HepG2 (cell line): ENCODE data around the gene GRIK4. TPM values are rescaled to one million over a fixed set of nuclear protein-coding genes. Genes with fewer than 3 reads are reported as not detected.

Experiments
- ATAC-seq: fragments of 200-7000 bp; cut with Tn5 transposase; 3 replicates; pipeline ENCODE4 v1.9.1; 2020; ENCODE audit warnings: mild to moderate bottlenecking, moderate library complexity
- BruUV-seq: library from RNA; stranded (reverse); fragments of 400-500 nt; replicated peaks from 2 replicates; lab custom pipeline; 2021; lab: Mats Ljungman, UMichigan
- CTCF ChIA-PET: fragments of 300-600 bp; formaldehyde crosslinking; extraction: SDS; loops from one replicate; lab custom pipeline; 2021; ENCODE audit warnings: low total read pairs, inconsistent platforms, low intra/inter-chr PET ratio; lab: Yijun Ruan, JAX
- POLR2A ChIA-PET: fragments of 350-600 bp; sonication (Branson Sonifier 250); formaldehyde crosslinking; loops from one replicate; lab custom pipeline; 2020; ENCODE audit warnings: antibody characterized with exemption, inconsistent platforms; lab: Yijun Ruan, JAX
- DNase-seq: peaks from one replicate; pipeline ENCODE4 v3.0.0-alpha.2; 2015; ENCODE audit warnings: low spot score
- FAIRE-seq: peaks from 3 replicates; lab custom pipeline; 2011; peaks lifted over from hg19 to GRCh38; lab: Jason Lieb, UNC
- H2AFZ ChIP-seq: one replicate; pipeline ENCODE4 v1.6.1; 2011; ENCODE audit warnings: low read length, inconsistent platforms
- H3K27ac ChIP-seq: fragments of 300-600 bp; 3 replicates; pipeline ENCODE4 v1.8.0; 2011; ENCODE audit warnings: mixed run types, mild to moderate bottlenecking, mixed read lengths, low read length, inconsistent platforms; ENCODE audit not compliant: insufficient read depth; ENCODE audit errors: extremely low read length
- H3K27me3 ChIP-seq, 2 experiments: fragments of 200-600 bp in 1 of 2; 2 replicates in 1 of 2; 3 replicates in 1 of 2; pipeline versions ENCODE4 v1.6.0 to v1.8.0; 2011; ENCODE audit warnings: low read length in 2 of 2, mild to moderate bottlenecking in 2 of 2, moderate library complexity in 2 of 2, inconsistent platforms in 1 of 2; ENCODE audit not compliant: insufficient read depth in 2 of 2, control insufficient read depth in 1 of 2
- H3K36me3 ChIP-seq, 2 experiments: fragments of 200-600 bp in 1 of 2; replicated peaks in 1 of 2; 2 replicates in 1 of 2; 3 replicates in 1 of 2; pipeline versions ENCODE4 v1.5.1 to v1.8.0; 2011; ENCODE audit warnings: low read length in 2 of 2, inconsistent platforms in 1 of 2; ENCODE audit not compliant: insufficient read depth in 2 of 2, control insufficient read depth in 1 of 2
- H3K4me1 ChIP-seq: 2 replicates; pipeline ENCODE4 v1.5.1; 2012; ENCODE audit warnings: low read length, inconsistent platforms; ENCODE audit not compliant: insufficient read depth
- H3K4me2 ChIP-seq: 2 replicates; pipeline ENCODE4 v1.6.0; 2011; ENCODE audit warnings: low read depth, low read length, inconsistent platforms
- H3K4me3 ChIP-seq, 3 experiments: fragments of 200-600 bp in 1 of 3; sonication (generic), shearing (Covaris generic) in 1 of 3; replicated peaks in 1 of 3; 2 replicates each; pipeline ENCODE4 v1.5.1; 2011 to 2016; ENCODE audit warnings: low read length in 3 of 3, inconsistent platforms in 2 of 3, low read depth in 2 of 3, mild to moderate bottlenecking in 2 of 3, control low read depth in 1 of 3, mixed read lengths in 1 of 3; ENCODE audit not compliant: insufficient read depth in 1 of 3
- H3K79me2 ChIP-seq: one replicate; pipeline ENCODE4 v1.6.1; 2011; ENCODE audit warnings: low read length, inconsistent platforms; ENCODE audit not compliant: insufficient read depth
- H3K9ac ChIP-seq: 2 replicates; pipeline ENCODE4 v1.6.0; 2011; ENCODE audit warnings: mild to moderate bottlenecking, low read depth, low read length, inconsistent platforms; ENCODE audit not compliant: insufficient read depth
- H3K9me3 ChIP-seq: 2 replicates; pipeline ENCODE4 v1.5.1; 2012; ENCODE audit warnings: mild to moderate bottlenecking, low read length
- H4K20me1 ChIP-seq: 2 replicates; pipeline ENCODE4 v1.6.0; 2011; ENCODE audit warnings: inconsistent platforms, mild to moderate bottlenecking, low read length, moderate library complexity; ENCODE audit not compliant: insufficient read depth
- ELF3 ChIP-seq: IDR thresholded peaks from 2 replicates; pipeline ENCODE4 v1.6.1; 2016; ENCODE audit warnings: missing genetic modification reagents, missing compliant biosample characterization
- ZNF124 ChIP-seq: sonication (generic); formaldehyde crosslinking; IDR thresholded peaks from 2 replicates; pipeline ENCODE4 v1.4.0; 2020; ENCODE audit warnings: missing genetic modification reagents
- ZNF589 ChIP-seq: sonication (generic); formaldehyde crosslinking; conservative IDR thresholded peaks from 2 replicates; pipeline ENCODE4 v1.8.0; 2022; ENCODE audit warnings: mild to moderate bottlenecking, moderate library complexity, missing genetic modification reagents
- ZNF766 ChIP-seq: sonication (generic); formaldehyde crosslinking; IDR thresholded peaks from 2 replicates; pipeline ENCODE4 v1.5.0; 2020; ENCODE audit warnings: missing genetic modification reagents, borderline replicate concordance
- WGBS: methylation state at CpG from one replicate; pipeline ENCODE4 v1.1.6; 2017; ENCODE audit warnings: low lambda C conversion rate; 5-methylcytosine and 5-hydroxymethylcytosine counted together
- in situ Hi-C: cut with HindIII; loops from 2 replicates; pipeline ENCODE4 v1.10.0; 2017; ENCODE audit warnings: low pct_unique_long_range_greater_than_20kb; ENCODE audit not compliant: extremely low pct_ligation_motif_present
- intact Hi-C: fragments of 100-400 bp; cut with micrococcal nuclease; formaldehyde crosslinking; loops from one replicate; pipeline ENCODE4 v1.10.0; 2022; ENCODE audit not compliant: unreplicated experiment
- polyA plus RNA-seq, 8 experiments: library from polyadenylated mRNA; depleted of rRNA in 3 of 8; stranded (reverse) in 7 of 8; unstranded in 1 of 8; fragments of >200 nt; fragmentation: Illumina TruSeq in 4 of 8; extraction: Trizol in 4 of 8; gene quantifications; 2 replicates each; pipeline versions ENCODE4 v1.2.1 to v1.2.3, GENCODE V29; 2011 to 2016; ENCODE audit warnings: low read depth in 4 of 8, missing spikeins in 1 of 8, mixed read lengths in 1 of 8; ENCODE audit not compliant: insufficient read depth in 1 of 8
- total RNA-seq, 5 experiments: library from RNA; depleted of rRNA; stranded (reverse); fragments of >200 nt; fragmentation: Illumina TruSeq; extraction: Trizol; gene quantifications; 2 replicates each; pipeline ENCODE4 v1.2.3, GENCODE V29; 2016; ENCODE audit warnings: low read depth in 1 of 5
- TF ChIP-seq, protein P1 (sequence below): sonication (generic); formaldehyde crosslinking; IDR thresholded peaks from 2 replicates; pipeline ENCODE4 v1.5.0; 2020; ENCODE audit warnings: mild to moderate bottlenecking, missing genetic modification reagents, moderate library complexity

The GRIK4 gene
- total and polyA plus RNA-seq, 2 of the 13 experiments (the other 11 are each of a cell fraction or from before 2014, with no cell fraction given), result 0.04 to 0.07 TPM

DNA sequence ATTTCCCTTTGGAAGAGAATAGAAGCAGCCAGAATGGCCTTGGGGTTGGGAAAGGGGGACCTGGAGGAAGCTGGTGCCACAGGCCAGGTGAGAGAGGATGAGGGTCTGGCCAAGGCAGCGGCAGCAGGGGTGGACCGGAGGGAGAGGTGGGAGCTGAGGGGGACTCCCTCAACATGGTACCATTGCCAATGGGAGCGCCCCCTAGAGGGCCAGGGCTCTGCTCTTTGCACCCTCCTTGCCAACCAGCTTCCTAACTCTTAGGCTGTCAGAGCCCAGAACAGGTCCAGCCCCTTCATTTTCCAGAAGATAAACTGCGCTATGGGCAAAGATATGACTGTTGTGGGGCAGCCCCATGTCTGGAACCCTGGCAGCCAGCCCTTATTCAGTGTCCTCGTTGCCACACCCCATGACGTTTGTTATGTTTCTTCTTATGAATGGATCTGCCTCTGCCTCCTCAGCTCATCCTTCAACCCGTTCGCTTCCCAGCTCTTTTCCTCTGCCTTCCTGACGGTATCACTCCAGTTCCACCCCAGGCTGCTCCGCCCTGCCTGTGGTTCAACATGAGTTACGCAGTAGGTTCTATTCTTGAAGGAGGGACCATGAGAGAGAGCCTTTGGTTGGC, 185.2 kb downstream of the GRIK4 start:
- no peak for DNase-seq
- Histone ChIP-seq H4K20me1 (no peaks in the 10 kb centered on the region), H3K9me3 (no peaks in the 10 kb centered on the region), H3K4me2 (no peak overlapping the region), H2AFZ (no peak overlapping the region), H3K4me3 (no peak overlapping the region), H3K27ac (no peak overlapping the region), H3K79me2 (no peaks in the 10 kb centered on the region), H3K36me3 (no peaks in the 10 kb centered on the region), H3K9ac (no peak overlapping the region), H3K27me3 (peaks cover 1 to 8% of the 10 kb centered on the region in 2 experiments; a peak in 2 of 5 replicates)
- POLR2A ChIA-PET, result no interaction called here
- in situ Hi-C loops (no loop called here), intact Hi-C loops (no loop called here)
- no peak for ATAC-seq
- no TSS peak for BruUV-seq
- FAIRE-seq, result no peak
- WGBS, result 42% methylated on average over 9 of the region's 11 CpGs
- no peak for TF ChIP-seq ZNF766 (CRISPR knock-in tag)
- TF ChIP-seq, protein P1, sequence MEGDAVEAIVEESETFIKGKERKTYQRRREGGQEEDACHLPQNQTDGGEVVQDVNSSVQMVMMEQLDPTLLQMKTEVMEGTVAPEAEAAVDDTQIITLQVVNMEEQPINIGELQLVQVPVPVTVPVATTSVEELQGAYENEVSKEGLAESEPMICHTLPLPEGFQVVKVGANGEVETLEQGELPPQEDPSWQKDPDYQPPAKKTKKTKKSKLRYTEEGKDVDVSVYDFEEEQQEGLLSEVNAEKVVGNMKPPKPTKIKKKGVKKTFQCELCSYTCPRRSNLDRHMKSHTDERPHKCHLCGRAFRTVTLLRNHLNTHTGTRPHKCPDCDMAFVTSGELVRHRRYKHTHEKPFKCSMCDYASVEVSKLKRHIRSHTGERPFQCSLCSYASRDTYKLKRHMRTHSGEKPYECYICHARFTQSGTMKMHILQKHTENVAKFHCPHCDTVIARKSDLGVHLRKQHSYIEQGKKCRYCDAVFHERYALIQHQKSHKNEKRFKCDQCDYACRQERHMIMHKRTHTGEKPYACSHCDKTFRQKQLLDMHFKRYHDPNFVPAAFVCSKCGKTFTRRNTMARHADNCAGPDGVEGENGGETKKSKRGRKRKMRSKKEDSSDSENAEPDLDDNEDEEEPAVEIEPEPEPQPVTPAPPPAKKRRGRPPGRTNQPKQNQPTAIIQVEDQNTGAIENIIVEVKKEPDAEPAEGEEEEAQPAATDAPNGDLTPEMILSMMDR, result 0 out of 2 replicates have a peak, but pooled peaks have one; percentile 16
- TF ChIP-seq, all 625 proteins: peak for 1
- H3K4me1 ChIP-seq, result no peaks in the 10 kb centered on the region
- CTCF ChIA-PET, result no interaction called here

DNA sequence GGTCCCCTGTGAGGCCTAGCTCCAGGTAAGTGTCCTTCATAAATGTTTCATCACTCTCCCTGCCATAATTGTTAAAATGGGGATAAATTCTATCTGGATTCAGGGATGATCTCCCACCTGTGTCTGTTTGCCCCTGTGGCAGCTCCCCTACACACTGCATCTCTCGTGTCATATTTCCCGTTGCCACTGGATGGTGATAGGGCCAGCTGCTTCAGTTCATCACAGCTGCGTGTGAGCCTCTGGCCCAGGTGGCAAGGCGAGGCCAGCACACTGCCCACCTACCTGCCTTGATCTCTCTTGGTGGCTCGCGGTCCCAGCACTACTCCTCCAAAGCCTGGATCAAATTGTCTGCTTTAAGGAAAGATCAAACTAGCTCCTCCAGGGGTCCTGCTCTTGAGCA, 187.4 kb downstream of the GRIK4 start:
- no TSS peak for BruUV-seq
- FAIRE-seq, result no peak

More for the DNA sequence above, 187.4 kb downstream of the GRIK4 start:
- peak; percentile 36; the same call in 1 of the 3 replicates for ATAC-seq
- Histone ChIP-seq H3K36me3 (no peaks in the 10 kb centered on the region), H3K4me1 (no peaks in the 10 kb centered on the region), H3K27ac (no peak overlapping the region), H3K9me3 (no peaks in the 10 kb centered on the region), H3K4me2 (no peak overlapping the region), H2AFZ (no peak overlapping the region), H3K9ac (no peak overlapping the region), H3K27me3 (peaks cover 1 to 5% of the 10 kb centered on the region in 2 experiments; a peak in 1 of 5 replicates), H4K20me1 (no peaks in the 10 kb centered on the region), H3K4me3 (no peak overlapping the region), H3K79me2 (no peaks in the 10 kb centered on the region)
- in situ Hi-C loops, result no loop called here
- DNase-seq, result no peak
- TF ChIP-seq ZNF124 (CRISPR knock-in tag) (no peak), ZNF589 (CRISPR knock-in tag) (no peak), ELF3 (no peak)
- intact Hi-C loops, result no loop called here
- ChIA-PET POLR2A (no interaction called here), CTCF (no interaction called here)
- WGBS, result 32% methylated on average over 6 of the region's 6 CpGs
